Panc1 (cell line): ENCODE measurements around the gene NFATC3. TPM values are rescaled to one million over a fixed set of nuclear protein-coding genes. Genes with fewer than 3 reads are reported as not detected.

Experiments used
- ATAC-seq: fragments of 200-7000 bp; cut with Tn5 transposase; 2 replicates; pipeline ENCODE4 v1.9.1; 2020; ENCODE audit warnings: mild to moderate bottlenecking, moderate library complexity
- BruUV-seq: library from RNA; stranded (reverse); fragments of 400-500 nt; replicated peaks from 2 replicates; lab custom pipeline; 2021; lab: Mats Ljungman, UMichigan
- CTCF ChIA-PET: fragments of 300-600 bp; sonication (Branson Sonifier 250); formaldehyde crosslinking; loops from one replicate; lab custom pipeline; 2022; ENCODE audit warnings: antibody characterized with exemption; lab: Charles Lee
- POLR2A ChIA-PET: fragments of 300-600 bp; sonication (Branson Sonifier 250); formaldehyde crosslinking; loops from one replicate; lab custom pipeline; 2022; ENCODE audit warnings: antibody characterized with exemption; lab: Charles Lee
- DNase-seq: peaks from one replicate; pipeline ENCODE4 v3.0.0-alpha.2; 2010; ENCODE audit warnings: low read depth, low spot score
- H3K27ac ChIP-seq: 2 replicates; pipeline ENCODE4 v1.5.1; 2011; ENCODE audit warnings: mild to moderate bottlenecking, low read length, inconsistent platforms
- H3K27me3 ChIP-seq: fragments of 200-500 bp; sonication (Bioruptor generic); 2 replicates; pipeline ENCODE4 v1.6.0; 2014; ENCODE audit warnings: low read length, inconsistent platforms; ENCODE audit not compliant: control insufficient read depth, insufficient read depth
- H3K36me3 ChIP-seq: fragments of 200-500 bp; sonication (Bioruptor generic); 2 replicates; pipeline ENCODE4 v1.5.1; 2014; ENCODE audit warnings: inconsistent platforms, mild to moderate bottlenecking, low read length, moderate library complexity; ENCODE audit not compliant: control insufficient read depth, insufficient read depth
- H3K4me1 ChIP-seq: 2 replicates; pipeline ENCODE4 v1.5.1; 2011; ENCODE audit warnings: inconsistent platforms, mild to moderate bottlenecking, low read length, moderate library complexity; ENCODE audit not compliant: control insufficient read depth, insufficient read depth
- H3K4me3 ChIP-seq, 2 experiments: 2 replicates each; pipeline ENCODE4 v1.5.1; 2011 to 2012; ENCODE audit warnings: low read depth in 2 of 2, low read length in 2 of 2, mild to moderate bottlenecking in 2 of 2, inconsistent platforms in 1 of 2, moderate library complexity in 1 of 2
- H3K9me3 ChIP-seq: fragments of 200-500 bp; sonication (Bioruptor generic); 2 replicates; pipeline ENCODE4 v1.5.1; 2014; ENCODE audit warnings: low read depth, mild to moderate bottlenecking, inconsistent platforms, low read length, moderate library complexity; ENCODE audit not compliant: control insufficient read depth, insufficient read depth
- POLR2AphosphoS5 ChIP-seq: IDR thresholded peaks from 2 replicates; pipeline ENCODE4 v1.6.1; 2012; ENCODE audit warnings: mild to moderate bottlenecking, low read depth, low read length, moderate library complexity
- SIN3A ChIP-seq: IDR thresholded peaks from 2 replicates; pipeline ENCODE4 v1.6.1; 2012; ENCODE audit warnings: low read depth, mild to moderate bottlenecking, low read length, moderate library complexity, borderline replicate concordance; ENCODE audit not compliant: insufficient read depth
- TCF7L2 ChIP-seq: IDR thresholded peaks from 2 replicates; pipeline ENCODE4 v1.6.1; 2011; ENCODE audit warnings: mild to moderate bottlenecking, low read depth, low read length, inconsistent platforms
- in situ Hi-C: cut with HindIII; loops from 2 replicates; pipeline ENCODE4 v1.10.0; 2016; ENCODE audit warnings: low sequenced_read_pairs, low pct_unique_long_range_greater_than_20kb
- intact Hi-C: fragments of 100-400 bp; cut with micrococcal nuclease; formaldehyde crosslinking; loops from one replicate; pipeline ENCODE4 v1.10.0; 2022; ENCODE audit not compliant: unreplicated experiment
- total RNA-seq: library from RNA; stranded (reverse); gene quantifications from one replicate; pipeline ENCODE4 v1.2.1, GENCODE V29; 2021; ENCODE audit not compliant: unreplicated experiment
- TF ChIP-seq, protein P1 (sequence below), 2 experiments: IDR thresholded peaks; 2 replicates each; pipeline ENCODE4 v1.6.1; 2011 to 2012; ENCODE audit warnings: low read depth in 2 of 2, control low read depth in 1 of 2, low read length in 1 of 2, mild to moderate bottlenecking in 1 of 2, moderate library complexity in 1 of 2; ENCODE audit not compliant: insufficient read depth in 1 of 2
- TF ChIP-seq, protein P2 (sequence below): fragments of 450-650 bp; IDR thresholded peaks from 2 replicates; pipeline ENCODE4 v1.5.1; 2017; ENCODE audit warnings: mild to moderate bottlenecking

The NFATC3 gene
- total RNA-seq, 1 experiment from 2014 or later = 24.8 TPM

- in situ Hi-C loops = no loop called here
Observed at GRCh38 chr16:68206245-68206644, 121.1 kb downstream of the NFATC3 start.

DNA sequence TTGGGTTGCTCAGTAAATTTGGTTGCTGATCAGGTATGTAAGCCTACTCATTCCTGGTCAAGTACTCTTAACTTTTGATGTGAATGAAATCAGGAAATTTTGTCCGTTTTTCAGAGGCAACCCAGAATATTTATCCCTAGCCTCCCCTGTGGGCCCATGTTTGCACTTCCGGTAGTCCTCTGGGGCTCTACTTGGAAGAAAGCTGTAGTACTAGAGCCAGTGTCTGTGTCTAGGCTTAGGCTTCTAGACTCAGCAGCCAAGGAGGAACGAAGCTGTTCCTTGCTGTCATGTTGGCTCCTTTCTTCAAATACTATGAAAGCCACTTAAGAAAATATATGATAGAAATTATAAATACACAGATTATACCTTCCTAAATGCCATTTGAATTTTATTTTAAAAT is 129.6 kb downstream of the NFATC3 start:
- Histone ChIP-seq H3K27ac (no peak overlapping the region), H3K4me1 (no peaks in the 10 kb centered on the region), H3K27me3 (no peaks in the 10 kb centered on the region), H3K4me3 (no peak overlapping the region), H3K36me3 (no peaks in the 10 kb centered on the region), H3K9me3 (no peaks in the 10 kb centered on the region)
- intact Hi-C loops = no loop called here
- CTCF ChIA-PET = no interaction called here
- BruUV-seq = no TSS peak
- POLR2A ChIA-PET = no interaction called here
- no peak for ATAC-seq
- no peak for TF ChIP-seq SIN3A
- TF ChIP-seq, protein P1, sequence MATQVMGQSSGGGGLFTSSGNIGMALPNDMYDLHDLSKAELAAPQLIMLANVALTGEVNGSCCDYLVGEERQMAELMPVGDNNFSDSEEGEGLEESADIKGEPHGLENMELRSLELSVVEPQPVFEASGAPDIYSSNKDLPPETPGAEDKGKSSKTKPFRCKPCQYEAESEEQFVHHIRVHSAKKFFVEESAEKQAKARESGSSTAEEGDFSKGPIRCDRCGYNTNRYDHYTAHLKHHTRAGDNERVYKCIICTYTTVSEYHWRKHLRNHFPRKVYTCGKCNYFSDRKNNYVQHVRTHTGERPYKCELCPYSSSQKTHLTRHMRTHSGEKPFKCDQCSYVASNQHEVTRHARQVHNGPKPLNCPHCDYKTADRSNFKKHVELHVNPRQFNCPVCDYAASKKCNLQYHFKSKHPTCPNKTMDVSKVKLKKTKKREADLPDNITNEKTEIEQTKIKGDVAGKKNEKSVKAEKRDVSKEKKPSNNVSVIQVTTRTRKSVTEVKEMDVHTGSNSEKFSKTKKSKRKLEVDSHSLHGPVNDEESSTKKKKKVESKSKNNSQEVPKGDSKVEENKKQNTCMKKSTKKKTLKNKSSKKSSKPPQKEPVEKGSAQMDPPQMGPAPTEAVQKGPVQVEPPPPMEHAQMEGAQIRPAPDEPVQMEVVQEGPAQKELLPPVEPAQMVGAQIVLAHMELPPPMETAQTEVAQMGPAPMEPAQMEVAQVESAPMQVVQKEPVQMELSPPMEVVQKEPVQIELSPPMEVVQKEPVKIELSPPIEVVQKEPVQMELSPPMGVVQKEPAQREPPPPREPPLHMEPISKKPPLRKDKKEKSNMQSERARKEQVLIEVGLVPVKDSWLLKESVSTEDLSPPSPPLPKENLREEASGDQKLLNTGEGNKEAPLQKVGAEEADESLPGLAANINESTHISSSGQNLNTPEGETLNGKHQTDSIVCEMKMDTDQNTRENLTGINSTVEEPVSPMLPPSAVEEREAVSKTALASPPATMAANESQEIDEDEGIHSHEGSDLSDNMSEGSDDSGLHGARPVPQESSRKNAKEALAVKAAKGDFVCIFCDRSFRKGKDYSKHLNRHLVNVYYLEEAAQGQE (IDR thresholded peaks at IDR 0.05; ENCODE audit: insufficient read depth in 1 of 2, low read depth in 2 of 2, low read length in 1 of 2) = no peak
- TF ChIP-seq TCF7L2 = no peak
- TF ChIP-seq, protein P2, sequence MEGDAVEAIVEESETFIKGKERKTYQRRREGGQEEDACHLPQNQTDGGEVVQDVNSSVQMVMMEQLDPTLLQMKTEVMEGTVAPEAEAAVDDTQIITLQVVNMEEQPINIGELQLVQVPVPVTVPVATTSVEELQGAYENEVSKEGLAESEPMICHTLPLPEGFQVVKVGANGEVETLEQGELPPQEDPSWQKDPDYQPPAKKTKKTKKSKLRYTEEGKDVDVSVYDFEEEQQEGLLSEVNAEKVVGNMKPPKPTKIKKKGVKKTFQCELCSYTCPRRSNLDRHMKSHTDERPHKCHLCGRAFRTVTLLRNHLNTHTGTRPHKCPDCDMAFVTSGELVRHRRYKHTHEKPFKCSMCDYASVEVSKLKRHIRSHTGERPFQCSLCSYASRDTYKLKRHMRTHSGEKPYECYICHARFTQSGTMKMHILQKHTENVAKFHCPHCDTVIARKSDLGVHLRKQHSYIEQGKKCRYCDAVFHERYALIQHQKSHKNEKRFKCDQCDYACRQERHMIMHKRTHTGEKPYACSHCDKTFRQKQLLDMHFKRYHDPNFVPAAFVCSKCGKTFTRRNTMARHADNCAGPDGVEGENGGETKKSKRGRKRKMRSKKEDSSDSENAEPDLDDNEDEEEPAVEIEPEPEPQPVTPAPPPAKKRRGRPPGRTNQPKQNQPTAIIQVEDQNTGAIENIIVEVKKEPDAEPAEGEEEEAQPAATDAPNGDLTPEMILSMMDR = no peak
- TF ChIP-seq POLR2AphosphoS5 = no peak
- in situ Hi-C loops = no loop called here
- no peak for DNase-seq

More at GRCh38 chr16:68206245-68206644, 121.1 kb downstream of the NFATC3 start:
- intact Hi-C loops = no loop called here
- DNase-seq (no peak), ATAC-seq (no peak)
- Histone ChIP-seq H3K27me3 (no peaks in the 10 kb centered on the region), H3K36me3 (no peaks in the 10 kb centered on the region), H3K4me1 (no peaks in the 10 kb centered on the region), H3K4me3 (no peak overlapping the region), H3K9me3 (no peaks in the 10 kb centered on the region), H3K27ac (no peak overlapping the region)
- POLR2A ChIA-PET = no interaction called here
- no TSS peak for BruUV-seq
- TF ChIP-seq TCF7L2 (no peak), POLR2AphosphoS5 (no peak), SIN3A (no peak)
- TF ChIP-seq, protein P2 = no peak
- TF ChIP-seq, protein P1 (IDR thresholded peaks at IDR 0.05; ENCODE audit: insufficient read depth in 1 of 2, low read depth in 2 of 2, low read length in 1 of 2) = no peak
- CTCF ChIA-PET = interaction anchor here (0.7 kb wide), 1 partner anchor 31 kb away, joined by 9 read pairs; no protein-coding TSS in a partner anchor
